H9 (cell line): ENCODE measurements around the gene ZNF286A. TPM values are rescaled to one million over a fixed set of nuclear protein-coding genes. Genes with fewer than 3 reads are reported as not detected.
"Not testable (repeated sequence)": the region's sequence is repeated elsewhere in the genome, so short reads cannot be mapped to it uniquely, and the experiment has no call there.

Experiments
- DNase-seq: peaks from one replicate; pipeline ENCODE4 v3.0.0-alpha.2; 2017
- H2AFZ ChIP-seq: one replicate; pipeline ENCODE4 v1.6.1; 2013; ENCODE audit warnings: mild to moderate bottlenecking, low read length, control low read depth, moderate library complexity
- H2AK5ac ChIP-seq: 2 replicates; pipeline ENCODE4 v1.6.1; 2013; ENCODE audit warnings: low read length, control low read depth, mixed read lengths; ENCODE audit not compliant: insufficient read length
- H2BK120ac ChIP-seq: one replicate; pipeline ENCODE4 v1.6.1; 2013; ENCODE audit warnings: low read depth, mild to moderate bottlenecking, low read length, control low read depth, inconsistent platforms; ENCODE audit not compliant: poor library complexity, severe bottlenecking
- H2BK12ac ChIP-seq: 2 replicates; pipeline ENCODE4 v1.6.1; 2013; ENCODE audit warnings: low read length, control low read depth, mixed read lengths, low read depth; ENCODE audit not compliant: insufficient read length
- H2BK15ac ChIP-seq: 2 replicates; pipeline ENCODE4 v1.6.1; 2013; ENCODE audit warnings: low read depth, low read length, control low read depth
- H2BK20ac ChIP-seq: one replicate; pipeline ENCODE4 v1.6.1; 2013; ENCODE audit warnings: low read depth, mild to moderate bottlenecking, low read length, control low read depth, inconsistent platforms; ENCODE audit not compliant: poor library complexity, severe bottlenecking
- H2BK5ac ChIP-seq: 2 replicates; pipeline ENCODE4 v1.6.1; 2013; ENCODE audit warnings: low read length, control low read depth, mixed read lengths; ENCODE audit not compliant: insufficient read length
- H3K14ac ChIP-seq: 2 replicates; pipeline ENCODE4 v1.6.1; 2013; ENCODE audit warnings: low read length, control low read depth; ENCODE audit not compliant: insufficient read depth
- H3K18ac ChIP-seq: 2 replicates; pipeline ENCODE4 v1.6.1; 2013; ENCODE audit warnings: low read depth, mild to moderate bottlenecking, mixed read lengths, low read length, control low read depth; ENCODE audit not compliant: insufficient read length
- H3K23ac ChIP-seq: 2 replicates; pipeline ENCODE4 v1.6.1; 2013; ENCODE audit warnings: low read length, control low read depth, mixed read lengths, low read depth; ENCODE audit not compliant: insufficient read length
- H3K23me2 ChIP-seq: 2 replicates; pipeline ENCODE4 v1.6.1; 2013; ENCODE audit warnings: low read depth, mild to moderate bottlenecking, mixed read lengths, low read length, control low read depth; ENCODE audit not compliant: insufficient read length, poor library complexity, severe bottlenecking
- H3K27ac ChIP-seq: 2 replicates; pipeline ENCODE4 v1.5.1; 2013; ENCODE audit warnings: low read length, control low read depth, mixed read lengths, low read depth; ENCODE audit not compliant: insufficient read length
- H3K27me3 ChIP-seq: 2 replicates; pipeline ENCODE4 v1.6.1; 2013; ENCODE audit warnings: low read length, control low read depth, inconsistent platforms; ENCODE audit not compliant: insufficient read depth
- H3K4ac ChIP-seq: 2 replicates; pipeline ENCODE4 v1.6.1; 2013; ENCODE audit warnings: low read depth, mild to moderate bottlenecking, control low read depth, inconsistent platforms, low read length, moderate library complexity
- H3K4me1 ChIP-seq: 2 replicates; pipeline ENCODE4 v1.6.1; 2013; ENCODE audit warnings: low read length, control low read depth, inconsistent platforms; ENCODE audit not compliant: insufficient read depth
- H3K4me2 ChIP-seq: 2 replicates; pipeline ENCODE4 v1.6.1; 2013; ENCODE audit warnings: low read length, control low read depth, mixed read lengths; ENCODE audit not compliant: insufficient read length, insufficient read depth
- H3K56ac ChIP-seq: 2 replicates; pipeline ENCODE4 v1.6.1; 2013; ENCODE audit warnings: low read depth, mild to moderate bottlenecking, mixed read lengths, low read length, control low read depth; ENCODE audit not compliant: insufficient read length
- H3K79me1 ChIP-seq: 2 replicates; pipeline ENCODE4 v1.6.1; 2013; ENCODE audit warnings: low read depth, mild to moderate bottlenecking, moderate library complexity, low read length, control low read depth, inconsistent platforms; ENCODE audit not compliant: insufficient read depth, poor library complexity, severe bottlenecking
- H3K79me2 ChIP-seq: 2 replicates; pipeline ENCODE4 v1.6.1; 2013; ENCODE audit warnings: low read length, control low read depth, inconsistent platforms; ENCODE audit not compliant: insufficient read depth
- H3K9ac ChIP-seq: 2 replicates; pipeline ENCODE4 v1.6.1; 2013; ENCODE audit warnings: low read length, control low read depth, mixed read lengths; ENCODE audit not compliant: insufficient read length; ENCODE audit errors: extremely low read depth
- H3K9me3 ChIP-seq: one replicate; pipeline ENCODE4 v1.6.1; 2013; ENCODE audit warnings: low read depth, low read length, inconsistent platforms; ENCODE audit not compliant: control insufficient read depth
- H3T11ph ChIP-seq: one replicate; pipeline ENCODE4 v1.6.1; 2013; ENCODE audit warnings: mild to moderate bottlenecking, low read length, control low read depth, inconsistent platforms
- H4K20me1 ChIP-seq: one replicate; pipeline ENCODE4 v1.6.1; 2013; ENCODE audit not compliant: control insufficient read depth, insufficient read length, insufficient read depth
- H4K5ac ChIP-seq: 2 replicates; pipeline ENCODE4 v1.6.1; 2013; ENCODE audit warnings: low read depth, mild to moderate bottlenecking, mixed read lengths, low read length, control low read depth; ENCODE audit not compliant: insufficient read length
- H4K8ac ChIP-seq: replicated peaks from 2 replicates; pipeline ENCODE4 v1.6.1; 2013; ENCODE audit warnings: low read length, control low read depth, mixed read lengths, low read depth; ENCODE audit not compliant: insufficient read length
- H4K91ac ChIP-seq: 2 replicates; pipeline ENCODE4 v1.6.1; 2013; ENCODE audit warnings: low read depth, mild to moderate bottlenecking, moderate library complexity, mixed read lengths, low read length, control low read depth; ENCODE audit not compliant: insufficient read length
- H3K27ac Mint-ChIP-seq, 3 experiments: 2 replicates in 2 of 3; 3 replicates in 1 of 3; pipeline ENCODE4 v1.8.0; 2020 to 2021; ENCODE audit warnings: mixed read lengths in 3 of 3, mild to moderate bottlenecking in 1 of 3, moderate library complexity in 1 of 3
- H3K27me3 Mint-ChIP-seq: 2 replicates; pipeline ENCODE4 v1.8.0; 2021; ENCODE audit warnings: low read depth, mild to moderate bottlenecking, moderate library complexity, mixed read lengths
- H3K36me3 Mint-ChIP-seq, 3 experiments: 2 replicates in 2 of 3; 3 replicates in 1 of 3; pipeline ENCODE4 v1.8.0; 2020 to 2021; ENCODE audit warnings: low read depth in 3 of 3, mixed read lengths in 3 of 3; ENCODE audit not compliant: insufficient read depth in 1 of 3
- H3K4me1 Mint-ChIP-seq, 2 experiments: 2 replicates each; pipeline ENCODE4 v1.8.0; 2020; ENCODE audit warnings: mixed read lengths in 2 of 2
- H3K4me3 Mint-ChIP-seq, 2 experiments: 2 replicates in 1 of 2; 3 replicates in 1 of 2; pipeline ENCODE4 v1.8.0; 2020 to 2021; ENCODE audit warnings: mild to moderate bottlenecking in 2 of 2, mixed read lengths in 2 of 2, moderate library complexity in 1 of 2
- H3K9me3 Mint-ChIP-seq, 2 experiments: 2 replicates in 1 of 2; 3 replicates in 1 of 2; pipeline ENCODE4 v1.8.0; 2020; ENCODE audit warnings: mild to moderate bottlenecking in 2 of 2, mixed read lengths in 2 of 2, moderate library complexity in 1 of 2
- WGBS: extraction: QIAGEN DNeasy Blood & Tissue Kit; methylation state at CpG from one replicate; pipeline ENCODE4 v1.1.7; 2013; ENCODE audit warnings: missing lambda C conversion rate, low lambda C conversion rate, mixed read lengths; ENCODE audit not compliant: insufficient read length; ENCODE audit errors: extremely low coverage; 5-methylcytosine and 5-hydroxymethylcytosine counted together
- total RNA-seq: library from RNA; stranded (reverse); gene quantifications from 2 replicates; pipeline ENCODE4 v1.2.1, GENCODE V29; 2021
- TF ChIP-seq, protein P1 (sequence below): fragments of 200-600 bp; sonication (generic); conservative IDR thresholded peaks from 3 replicates; pipeline ENCODE4 v1.8.0; 2021; ENCODE audit warnings: antibody characterized with exemption, mild to moderate bottlenecking

The ZNF286A gene
- total RNA-seq, 1 experiment from 2014 or later, result 101 TPM

DNA sequence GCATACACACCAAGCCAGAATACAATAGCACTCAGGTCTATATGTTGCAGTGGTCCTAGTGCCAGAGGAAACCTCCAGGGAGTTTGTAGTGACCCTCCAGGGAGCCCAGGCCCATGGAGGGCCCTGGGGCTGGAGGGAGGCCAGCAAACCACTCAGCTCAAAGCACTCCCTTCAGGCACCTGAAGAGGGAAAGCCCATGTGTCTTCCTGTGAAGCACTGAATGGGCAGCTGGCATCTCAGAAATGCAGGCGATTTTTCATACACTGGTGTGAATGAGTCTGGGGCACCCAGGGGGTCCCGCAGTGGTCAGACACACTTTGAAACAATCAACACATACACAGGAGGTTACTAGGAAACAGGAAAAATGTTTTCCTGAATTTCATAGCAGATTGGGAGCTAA is 45.3 kb downstream of the ZNF286A start:
- WGBS, result no CpG with 5 or more reads among the region's 2 CpGs
- DNase-seq, result peak; percentile 45

DNA sequence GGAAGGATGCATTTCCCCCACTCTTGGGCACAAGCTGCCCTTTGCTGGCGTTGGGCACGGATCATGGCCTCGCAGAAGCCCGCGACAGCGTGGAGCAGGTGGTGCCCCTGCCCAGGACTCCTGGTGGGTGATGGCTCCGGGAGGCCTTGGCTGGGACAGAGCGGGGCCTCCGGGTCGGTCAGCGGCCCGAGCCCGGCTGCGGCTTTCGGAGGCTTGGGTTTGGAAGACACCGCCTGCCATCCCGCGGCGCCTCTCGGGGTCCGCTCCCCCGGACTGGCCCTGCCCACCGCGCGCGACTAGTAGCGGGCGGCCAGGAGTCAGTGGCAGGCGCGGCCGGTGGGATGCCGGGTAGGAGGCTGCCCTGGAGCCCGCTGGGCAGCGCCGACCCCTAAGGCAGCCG is 49.9 kb downstream of the ZNF286A start:
- not testable (repeated sequence) for H2BK20ac ChIP-seq, H3K9me3 ChIP-seq, H2BK15ac ChIP-seq, H3K18ac ChIP-seq, H2BK120ac ChIP-seq, H2BK5ac ChIP-seq, H3T11ph ChIP-seq, H3K56ac ChIP-seq, H3K27me3 ChIP-seq, H3K27ac ChIP-seq, H3K27ac Mint-ChIP-seq, H4K8ac ChIP-seq, H4K91ac ChIP-seq, H3K79me1 ChIP-seq, H3K23me2 ChIP-seq, H2AK5ac ChIP-seq, H3K4me1 Mint-ChIP-seq, H4K20me1 ChIP-seq, DNase-seq, H3K4me1 ChIP-seq, H3K4me2 ChIP-seq, H3K36me3 Mint-ChIP-seq, H2AFZ ChIP-seq, H3K4ac ChIP-seq, H2BK12ac ChIP-seq, H3K23ac ChIP-seq, H3K9me3 Mint-ChIP-seq, H3K9ac ChIP-seq, H4K5ac ChIP-seq, H3K4me3 Mint-ChIP-seq, H3K27me3 Mint-ChIP-seq, H3K14ac ChIP-seq, H3K79me2 ChIP-seq
- no CpG with 5 or more reads among the region's 36 CpGs for WGBS

More for the DNA sequence above, 45.3 kb downstream of the ZNF286A start:
- no peaks in the 10 kb centered on the region for H3K23me2 ChIP-seq
- H2BK12ac ChIP-seq, result no peak overlapping the region
- H3K14ac ChIP-seq, result no peak overlapping the region
- H2BK15ac ChIP-seq, result no peak overlapping the region
- H3K56ac ChIP-seq, result no peak overlapping the region
- H2BK5ac ChIP-seq, result no peak overlapping the region
- H2AFZ ChIP-seq, result no peak overlapping the region
- H2BK20ac ChIP-seq, result no peak overlapping the region
- H3K27me3 ChIP-seq, result no peaks in the 10 kb centered on the region
- no peak overlapping the region for H3K23ac ChIP-seq
- no peak overlapping the region for H3K9ac ChIP-seq
- no peak overlapping the region for H3K27ac ChIP-seq
- Mint-ChIP-seq H3K4me3 (no peak overlapping the region), H3K36me3 (no peaks in the 10 kb centered on the region; a peak in 1 of 7 replicates), H3K9me3 (peaks cover 0 to 5% of the 10 kb centered on the region in 2 experiments; a peak in 2 of 5 replicates), H3K27me3 (no peaks in the 10 kb centered on the region; the same call in 1 of the 2 replicates), H3K27ac (no peak overlapping the region), H3K4me1 (no peaks in the 10 kb centered on the region)
- no peak overlapping the region for H3K4ac ChIP-seq
- TF ChIP-seq, protein P1, sequence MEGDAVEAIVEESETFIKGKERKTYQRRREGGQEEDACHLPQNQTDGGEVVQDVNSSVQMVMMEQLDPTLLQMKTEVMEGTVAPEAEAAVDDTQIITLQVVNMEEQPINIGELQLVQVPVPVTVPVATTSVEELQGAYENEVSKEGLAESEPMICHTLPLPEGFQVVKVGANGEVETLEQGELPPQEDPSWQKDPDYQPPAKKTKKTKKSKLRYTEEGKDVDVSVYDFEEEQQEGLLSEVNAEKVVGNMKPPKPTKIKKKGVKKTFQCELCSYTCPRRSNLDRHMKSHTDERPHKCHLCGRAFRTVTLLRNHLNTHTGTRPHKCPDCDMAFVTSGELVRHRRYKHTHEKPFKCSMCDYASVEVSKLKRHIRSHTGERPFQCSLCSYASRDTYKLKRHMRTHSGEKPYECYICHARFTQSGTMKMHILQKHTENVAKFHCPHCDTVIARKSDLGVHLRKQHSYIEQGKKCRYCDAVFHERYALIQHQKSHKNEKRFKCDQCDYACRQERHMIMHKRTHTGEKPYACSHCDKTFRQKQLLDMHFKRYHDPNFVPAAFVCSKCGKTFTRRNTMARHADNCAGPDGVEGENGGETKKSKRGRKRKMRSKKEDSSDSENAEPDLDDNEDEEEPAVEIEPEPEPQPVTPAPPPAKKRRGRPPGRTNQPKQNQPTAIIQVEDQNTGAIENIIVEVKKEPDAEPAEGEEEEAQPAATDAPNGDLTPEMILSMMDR, result no peak
- H3K9me3 ChIP-seq, result no peaks in the 10 kb centered on the region
- H4K5ac ChIP-seq, result no peak overlapping the region
- H3K79me2 ChIP-seq, result no peaks in the 10 kb centered on the region
- no peaks in the 10 kb centered on the region for H4K20me1 ChIP-seq
- H4K91ac ChIP-seq, result no peak overlapping the region
- no peak overlapping the region for H3T11ph ChIP-seq
- H3K4me2 ChIP-seq, result no peak overlapping the region
- no peak overlapping the region for H2AK5ac ChIP-seq
- no peak overlapping the region for H3K18ac ChIP-seq
- no peak overlapping the region for H2BK120ac ChIP-seq
- H3K4me1 ChIP-seq, result no peaks in the 10 kb centered on the region
- no peak overlapping the region for H4K8ac ChIP-seq
- no peaks in the 10 kb centered on the region for H3K79me1 ChIP-seq
